Retinal pigment epithelial cell (primary cell): ENCODE results near the gene ENG.

Experiments used
- DNase-seq: peaks from one replicate; pipeline ENCODE4 v3.0.0-alpha.2; 2010; ENCODE audit warnings: low read depth
- H3K4me3 ChIP-seq: 2 replicates; pipeline ENCODE4 v1.5.1; 2011; ENCODE audit warnings: mild to moderate bottlenecking, low read length, control low read depth, moderate library complexity
- CTCF ChIP-seq: conservative IDR thresholded peaks from 2 replicates; pipeline ENCODE4 v1.5.1; 2011; ENCODE audit warnings: low read depth, low read length, control low read depth, inconsistent platforms

ENG gene

DNA sequence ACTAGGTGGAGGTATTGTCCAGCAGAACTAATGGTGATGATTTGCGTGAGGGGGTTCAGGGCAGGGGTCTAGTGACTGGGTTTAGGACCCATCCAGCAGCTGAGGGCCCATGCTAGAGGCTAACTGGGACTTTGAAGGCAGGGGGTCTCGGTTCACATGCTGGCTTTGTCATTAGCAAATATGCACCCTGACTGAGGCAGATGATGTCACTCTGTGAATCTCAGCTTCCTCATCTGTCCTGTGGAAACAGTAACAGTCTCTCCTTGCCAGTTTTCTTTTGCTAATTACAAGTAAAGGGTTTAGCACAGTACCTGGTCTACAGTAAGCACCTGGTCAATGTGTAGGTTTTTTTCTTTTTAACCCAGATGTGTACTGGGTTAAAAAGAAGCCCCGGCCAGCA is 81.2 kb downstream of the ENG start:
- TF ChIP-seq CTCF, result no peak
- no peak for DNase-seq

GRCh38 chr9:127772603-127773002 is 81.9 kb downstream of the ENG start:
- TF ChIP-seq CTCF, result no peak
- H3K4me3 ChIP-seq, result no peak overlapping the region

More for the DNA sequence above, 81.2 kb downstream of the ENG start:
- H3K4me3 ChIP-seq, result no peak overlapping the region

GRCh38 chr9:127771570-127772189 is 82.8 kb downstream of the ENG start:
- peak overlapping the region; percentile 37 for H3K4me3 ChIP-seq
- TF ChIP-seq CTCF, result no peak
- DNase-seq, result no peak

More at GRCh38 chr9:127772603-127773002, 81.9 kb downstream of the ENG start:
- no peak for DNase-seq

- peak; percentile 89 for DNase-seq
- no peak for TF ChIP-seq CTCF
- peak overlapping the region; percentile 54 for H3K4me3 ChIP-seq
These were observed 83.4 kb downstream of the ENG start for GRCh38 chr9:127770905-127771569.

GRCh38 chr9:127770583-127770904 is 83.9 kb downstream of the ENG start:
- no peak for DNase-seq
- H3K4me3 ChIP-seq, result peak overlapping the region; percentile 54
- no peak for TF ChIP-seq CTCF

- H3K4me3 ChIP-seq, result no peak overlapping the region
- no peak for DNase-seq
- TF ChIP-seq CTCF, result no peak
These were observed 84.4 kb downstream of the ENG start for GRCh38 chr9:127769929-127770582.

DNA sequence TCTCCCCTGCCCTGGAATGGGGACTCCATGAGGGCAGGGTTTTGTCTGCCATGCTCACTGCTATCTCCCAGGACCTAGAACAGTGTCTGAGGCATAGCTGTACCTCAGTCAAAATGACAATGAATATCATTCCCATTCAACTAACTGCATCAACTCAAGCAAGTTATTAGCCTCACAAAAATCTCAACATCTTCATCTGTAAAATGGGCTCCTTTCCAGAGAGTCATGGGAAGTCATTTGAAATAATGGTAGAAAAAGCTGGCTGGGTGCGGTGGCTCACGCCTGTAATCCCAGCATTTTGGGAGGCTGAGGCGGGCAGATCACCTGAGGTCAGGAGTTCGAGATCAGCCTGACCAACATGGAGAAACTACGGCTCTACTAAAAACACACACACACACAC is 85.4 kb downstream of the ENG start:
- DNase-seq, result no peak
- H3K4me3 ChIP-seq, result no peak overlapping the region
- TF ChIP-seq CTCF, result no peak
